ENCODE results near the gene SEMA5A.

Gene SEMA5A

GRCh38 chr5:9278921-9279603 is 266.8 kb downstream of the SEMA5A start:
- no peak overlapping the region for H3K27ac Mint-ChIP-seq
- peaks cover 49% of the 10 kb centered on the region for H3K9me3 Mint-ChIP-seq
- peaks cover 14% of the 10 kb centered on the region for H3K36me3 Mint-ChIP-seq (ENCODE audit: low read depth)
- H3K4me3 Mint-ChIP-seq = no peak overlapping the region
- no peak for DNase-seq
- TF ChIP-seq, protein P1, sequence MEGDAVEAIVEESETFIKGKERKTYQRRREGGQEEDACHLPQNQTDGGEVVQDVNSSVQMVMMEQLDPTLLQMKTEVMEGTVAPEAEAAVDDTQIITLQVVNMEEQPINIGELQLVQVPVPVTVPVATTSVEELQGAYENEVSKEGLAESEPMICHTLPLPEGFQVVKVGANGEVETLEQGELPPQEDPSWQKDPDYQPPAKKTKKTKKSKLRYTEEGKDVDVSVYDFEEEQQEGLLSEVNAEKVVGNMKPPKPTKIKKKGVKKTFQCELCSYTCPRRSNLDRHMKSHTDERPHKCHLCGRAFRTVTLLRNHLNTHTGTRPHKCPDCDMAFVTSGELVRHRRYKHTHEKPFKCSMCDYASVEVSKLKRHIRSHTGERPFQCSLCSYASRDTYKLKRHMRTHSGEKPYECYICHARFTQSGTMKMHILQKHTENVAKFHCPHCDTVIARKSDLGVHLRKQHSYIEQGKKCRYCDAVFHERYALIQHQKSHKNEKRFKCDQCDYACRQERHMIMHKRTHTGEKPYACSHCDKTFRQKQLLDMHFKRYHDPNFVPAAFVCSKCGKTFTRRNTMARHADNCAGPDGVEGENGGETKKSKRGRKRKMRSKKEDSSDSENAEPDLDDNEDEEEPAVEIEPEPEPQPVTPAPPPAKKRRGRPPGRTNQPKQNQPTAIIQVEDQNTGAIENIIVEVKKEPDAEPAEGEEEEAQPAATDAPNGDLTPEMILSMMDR (IDR thresholded peaks at IDR 0.05) = no peak
- peaks cover 4% of the 10 kb centered on the region for H3K27me3 Mint-ChIP-seq (ENCODE audit: low read depth, poor library complexity)
- no peaks in the 10 kb centered on the region for H3K4me1 Mint-ChIP-seq

DNA sequence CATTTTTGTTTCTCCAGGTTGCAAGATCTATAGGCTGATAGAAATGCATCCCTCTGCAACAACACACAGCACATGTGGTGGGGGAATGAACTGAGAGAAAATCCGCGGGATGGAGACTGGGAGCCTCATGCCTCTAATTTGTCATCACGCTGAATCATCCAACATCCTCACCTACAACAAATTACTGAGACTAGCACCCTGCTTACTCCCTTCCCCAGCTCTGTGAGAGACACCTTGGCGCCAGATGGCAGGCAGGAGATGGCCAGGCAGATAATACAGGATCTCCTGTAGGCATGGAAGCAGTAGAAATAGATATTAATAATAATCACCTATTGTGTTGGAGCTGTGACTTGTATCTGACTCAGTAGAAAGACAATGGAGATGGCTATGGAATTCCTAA is 276.9 kb downstream of the SEMA5A start:
- H3K27ac Mint-ChIP-seq = peak overlapping the region; percentile 20
- no peak for DNase-seq
- TF ChIP-seq, protein P1 (IDR thresholded peaks at IDR 0.05) = no peak
- peaks cover 21% of the 10 kb centered on the region for H3K9me3 Mint-ChIP-seq
- H3K4me1 Mint-ChIP-seq = peaks cover 4% of the 10 kb centered on the region
- no peak overlapping the region for H3K4me3 Mint-ChIP-seq
- peaks cover 2% of the 10 kb centered on the region for H3K27me3 Mint-ChIP-seq (ENCODE audit: low read depth, poor library complexity)
- H3K36me3 Mint-ChIP-seq (ENCODE audit: low read depth) = peaks cover 12% of the 10 kb centered on the region

- H3K27ac Mint-ChIP-seq = no peak overlapping the region
- DNase-seq = no peak
- peaks cover 2% of the 10 kb centered on the region for H3K27me3 Mint-ChIP-seq (ENCODE audit: low read depth, poor library complexity)
- peaks cover 14% of the 10 kb centered on the region for H3K9me3 Mint-ChIP-seq
- H3K4me3 Mint-ChIP-seq = no peak overlapping the region
- H3K36me3 Mint-ChIP-seq (ENCODE audit: low read depth) = peaks cover 13% of the 10 kb centered on the region
- H3K4me1 Mint-ChIP-seq = peaks cover 4% of the 10 kb centered on the region
- TF ChIP-seq, protein P1 (IDR thresholded peaks at IDR 0.05) = no peak
Measured at GRCh38 chr5:9268226-9268625, 277.6 kb downstream of the SEMA5A start.

DNA sequence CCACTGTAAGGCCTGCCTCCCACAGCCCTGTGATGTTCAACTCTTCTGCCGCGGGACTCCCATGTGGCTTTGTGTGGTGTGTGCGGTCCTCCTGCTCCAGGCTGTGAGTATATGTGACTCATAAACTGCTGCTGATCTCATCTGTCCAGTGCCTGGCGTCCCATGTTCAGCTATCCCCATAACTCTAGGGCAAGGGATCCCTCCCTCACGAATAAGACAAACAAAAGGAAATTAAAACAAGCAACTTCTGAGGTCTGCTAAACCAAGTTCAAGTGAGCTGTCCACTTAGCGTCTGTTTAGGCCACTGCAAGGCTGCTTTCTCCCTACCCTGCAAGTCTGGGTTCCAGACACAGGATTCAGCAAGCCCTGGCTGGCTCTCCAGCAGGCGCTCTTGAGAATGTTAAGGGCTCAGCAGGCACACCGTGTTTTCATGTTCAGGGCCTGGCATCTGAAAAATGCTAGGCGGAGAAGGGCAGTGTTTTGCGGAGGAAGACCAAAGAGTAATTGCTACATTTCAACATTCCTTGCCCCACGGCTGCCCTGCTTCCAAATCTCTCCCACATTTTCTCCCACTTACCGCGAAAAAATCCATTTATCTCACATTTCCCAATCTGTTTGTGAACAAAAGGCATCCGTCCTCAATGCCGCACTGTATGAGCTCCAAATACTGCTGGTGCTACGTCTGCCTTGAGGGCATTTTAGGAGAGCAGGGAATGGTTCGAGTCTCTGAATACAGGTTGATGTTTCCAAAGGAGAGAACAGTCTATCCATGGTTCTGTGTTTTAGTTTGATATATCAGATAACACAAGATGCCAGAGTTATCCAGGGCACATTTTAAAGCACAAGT is 280.2 kb downstream of the SEMA5A start:
- peaks cover 4% of the 10 kb centered on the region for H3K36me3 Mint-ChIP-seq (ENCODE audit: low read depth)
- H3K4me3 Mint-ChIP-seq = no peak overlapping the region
- peaks cover 4% of the 10 kb centered on the region for H3K9me3 Mint-ChIP-seq
- no peaks in the 10 kb centered on the region for H3K27me3 Mint-ChIP-seq (ENCODE audit: low read depth, poor library complexity)
- TF ChIP-seq, protein P1 (IDR thresholded peaks at IDR 0.05) = no peak
- no peak for DNase-seq
- H3K27ac Mint-ChIP-seq = peak overlapping the region; percentile 24
- peaks cover 4% of the 10 kb centered on the region for H3K4me1 Mint-ChIP-seq

- Mint-ChIP-seq H3K4me3 (no peak overlapping the region), H3K36me3 (ENCODE audit: low read depth) (peaks cover 4% of the 10 kb centered on the region), H3K4me1 (peaks cover 4% of the 10 kb centered on the region), H3K27me3 (ENCODE audit: low read depth, poor library complexity) (no peaks in the 10 kb centered on the region), H3K9me3 (peaks cover 6% of the 10 kb centered on the region), H3K27ac (no peak overlapping the region)
- TF ChIP-seq, protein P1 (IDR thresholded peaks at IDR 0.05) = no peak
- DNase-seq = no peak
Measured at GRCh38 chr5:9264301-9264700, 281.6 kb downstream of the SEMA5A start.

Measured in nephron progenitor cell (in vitro differentiated cells).